Activated CD8-positive, alpha-beta T cell treated with anti-CD3 and anti-CD28 coated beads for 36 hours (primary cell): ENCODE results near the gene TST. TPM values are rescaled to one million over a fixed set of nuclear protein-coding genes. Genes with fewer than 3 reads are reported as not detected.
A peak's percentile ranks its signal among the peaks of the same experiment; 100 is the strongest.

Experiments used
- ATAC-seq: fragments of 200-7000 bp; cut with Tn5 transposase; one replicate; pipeline ENCODE4 v1.10.0; 2021; ENCODE audit warnings: mild to moderate bottlenecking, moderate library complexity
- CTCF ChIA-PET: fragments of 350-600 bp; sonication (Branson Sonifier 250); formaldehyde crosslinking; loops from one replicate; lab custom pipeline; 2021; ENCODE audit warnings: antibody characterized with exemption; lab: Charles Lee
- POLR2A ChIA-PET: fragments of 350-600 bp; sonication (Branson Sonifier 250); formaldehyde crosslinking; loops from one replicate; lab custom pipeline; 2021; ENCODE audit warnings: antibody characterized with exemption; lab: Charles Lee
- DNase-seq: peaks from one replicate; pipeline ENCODE4 v3.0.0-alpha.2; 2020
- H3K27ac Mint-ChIP-seq: one replicate; pipeline ENCODE4 v1.8.0; 2021; ENCODE audit warnings: mild to moderate bottlenecking, mixed read lengths
- H3K27me3 Mint-ChIP-seq: one replicate; pipeline ENCODE4 v1.8.0; 2021; ENCODE audit warnings: mixed read lengths
- H3K36me3 Mint-ChIP-seq: one replicate; pipeline ENCODE4 v1.8.0; 2021; ENCODE audit warnings: low read depth, mixed read lengths
- H3K4me1 Mint-ChIP-seq: one replicate; pipeline ENCODE4 v1.8.0; 2021; ENCODE audit warnings: low read depth, mixed read lengths
- H3K4me3 Mint-ChIP-seq: one replicate; pipeline ENCODE4 v1.8.0; 2021; ENCODE audit warnings: mild to moderate bottlenecking, moderate library complexity, mixed read lengths
- H3K9me3 Mint-ChIP-seq: one replicate; pipeline ENCODE4 v1.8.0; 2021; ENCODE audit warnings: mixed read lengths
- CTCF ChIP-seq: fragments of 200-600 bp; IDR thresholded peaks from one replicate; pipeline ENCODE4 v1.8.0; 2022; ENCODE audit warnings: antibody characterized with exemption, mild to moderate bottlenecking
- intact Hi-C: fragments of 100-400 bp; cut with micrococcal nuclease; formaldehyde crosslinking; loops from one replicate; pipeline ENCODE4 v1.10.0; 2022
- total RNA-seq, 2 experiments: library from RNA; stranded (reverse); gene quantifications; one replicate each; pipeline ENCODE4 v1.2.3, GENCODE V29; 2021

TST gene
- total RNA-seq, 2 experiments from 2014 or later, result 1.2 to 1.8 TPM

- Mint-ChIP-seq H3K9me3 (no peaks in the 10 kb centered on the region), H3K27me3 (no peaks in the 10 kb centered on the region), H3K4me3 (no peak overlapping the region), H3K27ac (no peak overlapping the region), H3K36me3 (no peaks in the 10 kb centered on the region), H3K4me1 (peaks cover 15% of the 10 kb centered on the region)
- intact Hi-C loops, result no loop called here
- DNase-seq (no peak), ATAC-seq (no peak)
- no peak for TF ChIP-seq CTCF
- POLR2A ChIA-PET, result interaction anchor here (1.0 kb wide), 1 partner anchor 151 kb away, joined by 3 read pairs; no protein-coding TSS in a partner anchor
- CTCF ChIA-PET, result interaction anchor here (1.2 to 2.1 kb wide), 4 partner anchors 8 to 152 kb away, joined by 3 to 17 read pairs (median 10); no protein-coding TSS in a partner anchor
These were observed 27.8 kb upstream of the TST start for GRCh38 chr22:37047006-37047405.

GRCh38 chr22:37046589-37046988 is 27.3 kb upstream of the TST start:
- H3K4me1 Mint-ChIP-seq, result peaks cover 17% of the 10 kb centered on the region
- no peaks in the 10 kb centered on the region for H3K9me3 Mint-ChIP-seq
- DNase-seq (no peak), ATAC-seq (no peak)
- no peak overlapping the region for H3K27ac Mint-ChIP-seq
- intact Hi-C loops, result no loop called here
- no peaks in the 10 kb centered on the region for H3K36me3 Mint-ChIP-seq
- CTCF ChIA-PET, result interaction anchor here (0.7 to 2.3 kb wide), 9 partner anchors 8 to 214 kb away, joined by 3 to 17 read pairs (median 5); no protein-coding TSS in a partner anchor
- H3K27me3 Mint-ChIP-seq, result no peaks in the 10 kb centered on the region
- H3K4me3 Mint-ChIP-seq, result no peak overlapping the region
- POLR2A ChIA-PET, result interaction anchor here (0.6 to 1.0 kb wide), 4 partner anchors 71 to 232 kb away, joined by 3 read pairs; no protein-coding TSS in a partner anchor
- no peak for TF ChIP-seq CTCF

- no peaks in the 10 kb centered on the region for H3K36me3 Mint-ChIP-seq
- peak; percentile 76 for TF ChIP-seq CTCF
- peaks cover 18% of the 10 kb centered on the region for H3K4me1 Mint-ChIP-seq
- no peak overlapping the region for H3K27ac Mint-ChIP-seq
- no peak overlapping the region for H3K4me3 Mint-ChIP-seq
- ATAC-seq, result no peak
- DNase-seq, result peak; percentile 47
- POLR2A ChIA-PET, result interaction anchor here (0.6 to 1.0 kb wide), 4 partner anchors 70 to 232 kb away, joined by 3 read pairs; no protein-coding TSS in a partner anchor
- CTCF ChIA-PET, result interaction anchor here (0.7 to 2.3 kb wide), 9 partner anchors 9 to 215 kb away, joined by 3 to 17 read pairs (median 5); no protein-coding TSS in a partner anchor
- no peaks in the 10 kb centered on the region for H3K9me3 Mint-ChIP-seq
- intact Hi-C loops, result no loop called here
- H3K27me3 Mint-ChIP-seq, result no peaks in the 10 kb centered on the region
These were observed 26.7 kb upstream of the TST start for GRCh38 chr22:37045958-37046357.

- DNase-seq (peak; percentile 35), ATAC-seq (peak; percentile 55)
- no peaks in the 10 kb centered on the region for H3K36me3 Mint-ChIP-seq
- H3K4me1 Mint-ChIP-seq, result peaks cover 21% of the 10 kb centered on the region
- POLR2A ChIA-PET, result interaction anchor here (0.6 to 2.0 kb wide), 3 partner anchors 15 to 87 kb away, joined by 3 to 9 read pairs (median 3); no protein-coding TSS in a partner anchor
- CTCF ChIA-PET, result interaction anchor here (0.6 to 3.4 kb wide), 22 partner anchors 8 to 216 kb away, joined by 3 to 19 read pairs (median 4); partner anchors contain the start of gene TST
- H3K9me3 Mint-ChIP-seq, result no peaks in the 10 kb centered on the region
- peak overlapping the region; percentile 14 for H3K27ac Mint-ChIP-seq
- no peak overlapping the region for H3K4me3 Mint-ChIP-seq
- TF ChIP-seq CTCF, result no peak
- intact Hi-C loops, result no loop called here
- H3K27me3 Mint-ChIP-seq, result no peaks in the 10 kb centered on the region
These were observed 25.7 kb upstream of the TST start for GRCh38 chr22:37044634-37045625.
